Natural killer cell (primary cell): ENCODE measurements around the gene HIRIP3. TPM values are rescaled to one million over a fixed set of nuclear protein-coding genes. Genes with fewer than 3 reads are reported as not detected.

Source experiments
- ATAC-seq, 3 donors: fragments of 150-1000 bp in 2 of 3; fragments of 200-7000 bp in 1 of 3; cut with Tn5 transposase; 1 replicate in 1 of 3; 2 replicates in 2 of 3; pipeline ENCODE4 v1.10.0; 2021; ENCODE audit warnings: mild to moderate bottlenecking in 2 of 3, moderate library complexity in 2 of 3
- DNase-seq, 2 donors: peaks; one replicate each; pipeline versions ENCODE4 v3.0.0 to v3.0.0-alpha.2; 2013 to 2021; ENCODE audit warnings: mixed read lengths in 1 of 2
- H3K27ac ChIP-seq: one replicate; pipeline ENCODE4 v1.5.1; 2013; ENCODE audit warnings: mild to moderate bottlenecking, low read length
- H3K27me3 ChIP-seq: one replicate; pipeline ENCODE4 v1.6.1; 2013; ENCODE audit warnings: low read length; ENCODE audit not compliant: control insufficient read depth, insufficient read depth
- H3K36me3 ChIP-seq: one replicate; pipeline ENCODE4 v1.6.1; 2013; ENCODE audit warnings: low read length; ENCODE audit not compliant: control insufficient read depth, insufficient read depth
- H3K4me1 ChIP-seq: one replicate; pipeline ENCODE4 v1.6.1; 2013; ENCODE audit warnings: low read length; ENCODE audit not compliant: control insufficient read depth, insufficient read depth
- H3K4me3 ChIP-seq: one replicate; pipeline ENCODE4 v1.5.1; 2013; ENCODE audit warnings: low read length
- H3K9me3 ChIP-seq: one replicate; pipeline ENCODE4 v1.6.1; 2013; ENCODE audit warnings: low read length; ENCODE audit not compliant: control insufficient read depth, insufficient read depth
- H3K27ac Mint-ChIP-seq, 2 donors: one replicate each; pipeline ENCODE4 v1.8.0; 2022; ENCODE audit warnings: mild to moderate bottlenecking in 2 of 2, mixed read lengths in 2 of 2, moderate library complexity in 1 of 2
- H3K27me3 Mint-ChIP-seq, 2 donors: one replicate each; pipeline ENCODE4 v1.8.0; 2022; ENCODE audit warnings: low read depth in 2 of 2, mixed read lengths in 2 of 2
- H3K36me3 Mint-ChIP-seq: one replicate; pipeline ENCODE4 v1.8.0; 2022; ENCODE audit warnings: mixed read lengths
- H3K4me1 Mint-ChIP-seq, 2 donors: one replicate each; pipeline ENCODE4 v1.8.0; 2022; ENCODE audit warnings: mixed read lengths in 2 of 2
- H3K4me3 Mint-ChIP-seq: one replicate; pipeline ENCODE4 v1.8.0; 2022; ENCODE audit warnings: mild to moderate bottlenecking, moderate library complexity, mixed read lengths
- H3K9me3 Mint-ChIP-seq, 2 donors: one replicate each; pipeline ENCODE4 v1.8.0; 2022; ENCODE audit warnings: mixed read lengths in 2 of 2
- WGBS: methylation state at CpG from one replicate; pipeline ENCODE4 v1.1.7; 2013; ENCODE audit warnings: missing lambda C conversion rate; ENCODE audit not compliant: insufficient coverage; 5-methylcytosine and 5-hydroxymethylcytosine counted together
- intact Hi-C: fragments of 100-400 bp; cut with micrococcal nuclease; formaldehyde crosslinking; loops from one replicate; pipeline ENCODE4 v1.14.2; 2022
- total RNA-seq, 4 donors: library from RNA; stranded (reverse); fragments of 120-200 nt in 1 of 4; gene quantifications; one replicate each; pipeline versions ENCODE4 v1.2.3 to v1.2.4, GENCODE V29; 2013 to 2022
- TF ChIP-seq, protein P1 (sequence below): fragments of 200-600 bp; IDR thresholded peaks from one replicate; pipeline ENCODE4 v1.8.0; 2022; ENCODE audit warnings: antibody characterized with exemption

Gene HIRIP3
- total RNA-seq, 3 donors from 2014 or later (not counting 1 experiment from before 2014, with no cell fraction given) = 11.1 to 13.4 (median 12.7) TPM

DNA sequence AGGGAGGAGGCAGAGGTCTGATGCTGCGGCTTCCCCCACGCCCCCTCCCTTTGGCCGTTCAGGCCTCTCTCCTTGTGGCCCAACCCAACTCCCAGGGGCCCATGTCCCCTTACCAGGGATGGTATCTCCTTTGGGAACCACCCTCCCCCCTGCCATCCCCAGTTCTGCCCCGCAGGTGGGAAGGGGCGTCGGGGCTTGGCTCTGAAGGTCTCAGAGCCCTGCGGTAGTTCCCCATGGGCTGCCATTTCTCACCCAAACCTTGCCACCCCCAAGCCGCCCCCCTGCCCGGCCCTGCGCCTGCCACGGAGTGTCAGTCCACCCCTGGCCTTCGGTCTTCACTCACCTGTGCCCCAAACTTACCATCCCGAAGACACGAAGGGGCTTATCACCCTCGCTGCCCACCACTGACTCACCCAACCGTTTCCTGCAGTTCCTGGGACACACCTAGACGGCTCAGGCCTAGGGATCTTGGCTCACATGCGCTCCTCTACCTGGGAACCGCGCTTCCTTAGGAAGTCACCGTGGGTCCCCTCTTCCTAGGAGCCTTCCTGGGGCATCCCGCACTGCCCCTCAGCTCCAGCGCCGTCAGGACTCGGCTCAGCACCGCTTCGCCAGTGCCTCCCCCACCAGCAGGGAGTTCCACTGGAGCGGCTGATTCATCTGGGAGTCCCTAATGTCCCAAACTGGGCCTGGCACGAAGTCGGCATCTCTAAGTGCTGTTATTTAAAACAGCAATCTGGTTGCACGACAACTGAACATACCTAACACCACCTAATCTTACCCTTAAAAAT, 16.5 kb upstream of the HIRIP3 start:
- Histone ChIP-seq H3K4me3 (no peak overlapping the region), H3K27ac (no peak overlapping the region), H3K27me3 (peaks cover 13% of the 10 kb centered on the region), H3K9me3 (no peaks in the 10 kb centered on the region), H3K36me3 (no peaks in the 10 kb centered on the region), H3K4me1 (peaks cover 14% of the 10 kb centered on the region)
- TF ChIP-seq, protein P1, sequence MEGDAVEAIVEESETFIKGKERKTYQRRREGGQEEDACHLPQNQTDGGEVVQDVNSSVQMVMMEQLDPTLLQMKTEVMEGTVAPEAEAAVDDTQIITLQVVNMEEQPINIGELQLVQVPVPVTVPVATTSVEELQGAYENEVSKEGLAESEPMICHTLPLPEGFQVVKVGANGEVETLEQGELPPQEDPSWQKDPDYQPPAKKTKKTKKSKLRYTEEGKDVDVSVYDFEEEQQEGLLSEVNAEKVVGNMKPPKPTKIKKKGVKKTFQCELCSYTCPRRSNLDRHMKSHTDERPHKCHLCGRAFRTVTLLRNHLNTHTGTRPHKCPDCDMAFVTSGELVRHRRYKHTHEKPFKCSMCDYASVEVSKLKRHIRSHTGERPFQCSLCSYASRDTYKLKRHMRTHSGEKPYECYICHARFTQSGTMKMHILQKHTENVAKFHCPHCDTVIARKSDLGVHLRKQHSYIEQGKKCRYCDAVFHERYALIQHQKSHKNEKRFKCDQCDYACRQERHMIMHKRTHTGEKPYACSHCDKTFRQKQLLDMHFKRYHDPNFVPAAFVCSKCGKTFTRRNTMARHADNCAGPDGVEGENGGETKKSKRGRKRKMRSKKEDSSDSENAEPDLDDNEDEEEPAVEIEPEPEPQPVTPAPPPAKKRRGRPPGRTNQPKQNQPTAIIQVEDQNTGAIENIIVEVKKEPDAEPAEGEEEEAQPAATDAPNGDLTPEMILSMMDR = no peak
- Mint-ChIP-seq H3K4me1 (peaks cover 5 to 17% of the 10 kb centered on the region in 2 donors), H3K27me3 (peaks cover 7 to 32% of the 10 kb centered on the region in 2 donors), H3K36me3 (no peaks in the 10 kb centered on the region), H3K27ac (no peak overlapping the region), H3K9me3 (no peaks in the 10 kb centered on the region), H3K4me3 (peak overlapping the region; percentile 85)
- 25% methylated on average over 30 of the region's 31 CpGs for WGBS
- intact Hi-C loops = no loop called here
- no peak for DNase-seq
- no peak for ATAC-seq

DNA sequence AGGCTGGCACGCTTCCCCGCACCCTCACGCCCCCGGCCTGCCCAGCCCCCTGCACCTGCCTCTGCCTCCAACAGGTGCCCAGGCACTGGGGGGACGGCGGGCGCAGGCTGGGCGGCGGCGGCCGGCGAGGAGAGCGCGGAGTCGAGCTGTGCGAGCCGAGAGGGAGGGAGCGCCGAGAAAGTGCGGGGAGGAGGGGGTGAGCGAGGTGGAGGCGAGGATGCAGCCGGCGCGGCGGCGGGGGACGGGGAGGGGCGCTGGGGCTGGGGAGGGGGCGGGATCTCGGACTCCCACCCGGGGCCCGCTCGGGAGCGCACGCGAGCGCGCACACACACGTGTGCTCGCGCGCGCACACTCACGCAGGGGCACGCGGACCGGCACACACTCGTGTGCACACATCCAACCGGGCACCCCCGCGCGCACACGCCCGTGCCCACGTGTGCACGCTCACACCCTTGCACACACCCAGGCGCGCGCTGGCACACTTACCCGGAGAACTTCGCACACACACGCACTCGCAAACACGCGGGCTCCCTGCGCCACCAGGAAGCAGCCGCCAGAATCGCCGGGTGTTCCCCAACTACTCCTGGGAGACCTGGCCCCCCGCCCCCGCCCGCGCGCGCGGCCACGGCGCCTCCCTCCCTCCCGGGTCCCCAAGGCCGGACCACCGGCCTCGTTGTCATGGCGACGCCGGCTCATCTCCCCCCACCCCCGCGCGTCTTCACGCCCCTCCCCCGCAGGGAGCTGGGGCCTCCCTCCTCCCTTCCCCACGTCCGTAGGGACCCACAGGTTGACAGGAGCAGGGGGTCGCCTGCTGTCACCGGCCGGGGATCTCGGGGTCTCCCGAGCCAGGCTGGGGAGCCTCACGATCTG, 15.7 kb upstream of the HIRIP3 start, which contains the start of gene DOC2A:
TSS of gene DOC2A (minus strand) at position 184 of the 870 bp plus-strand sequence. CDS start 805 bp downstream, outside the sequence.
- H3K9me3 ChIP-seq = no peaks in the 10 kb centered on the region
- intact Hi-C loops = no loop called here
- DNase-seq = peak in 1 of 2 donors; percentile 56
- no peak within 1 kb of the TSS for H3K27ac ChIP-seq
- Mint-ChIP-seq H3K4me3 (peak within 1 kb of the TSS; percentile 85), H3K4me1 (peaks cover 5 to 17% of the 10 kb centered on the region in 2 donors), H3K27ac (no peak within 1 kb of the TSS), H3K36me3 (no peaks in the 10 kb centered on the region), H3K9me3 (no peaks in the 10 kb centered on the region), H3K27me3 (peaks cover 7 to 29% of the 10 kb centered on the region in 2 donors)
- H3K4me1 ChIP-seq = peaks cover 14% of the 10 kb centered on the region
- no peaks in the 10 kb centered on the region for H3K36me3 ChIP-seq
- WGBS = under 1% methylated on average over 99 of the region's 99 CpGs
- no peak within 1 kb of the TSS for H3K4me3 ChIP-seq
- TF ChIP-seq, protein P1 = no peak
- peaks cover 13% of the 10 kb centered on the region for H3K27me3 ChIP-seq
- peak; percentile 59 to 91 (median 75) for ATAC-seq

DNA sequence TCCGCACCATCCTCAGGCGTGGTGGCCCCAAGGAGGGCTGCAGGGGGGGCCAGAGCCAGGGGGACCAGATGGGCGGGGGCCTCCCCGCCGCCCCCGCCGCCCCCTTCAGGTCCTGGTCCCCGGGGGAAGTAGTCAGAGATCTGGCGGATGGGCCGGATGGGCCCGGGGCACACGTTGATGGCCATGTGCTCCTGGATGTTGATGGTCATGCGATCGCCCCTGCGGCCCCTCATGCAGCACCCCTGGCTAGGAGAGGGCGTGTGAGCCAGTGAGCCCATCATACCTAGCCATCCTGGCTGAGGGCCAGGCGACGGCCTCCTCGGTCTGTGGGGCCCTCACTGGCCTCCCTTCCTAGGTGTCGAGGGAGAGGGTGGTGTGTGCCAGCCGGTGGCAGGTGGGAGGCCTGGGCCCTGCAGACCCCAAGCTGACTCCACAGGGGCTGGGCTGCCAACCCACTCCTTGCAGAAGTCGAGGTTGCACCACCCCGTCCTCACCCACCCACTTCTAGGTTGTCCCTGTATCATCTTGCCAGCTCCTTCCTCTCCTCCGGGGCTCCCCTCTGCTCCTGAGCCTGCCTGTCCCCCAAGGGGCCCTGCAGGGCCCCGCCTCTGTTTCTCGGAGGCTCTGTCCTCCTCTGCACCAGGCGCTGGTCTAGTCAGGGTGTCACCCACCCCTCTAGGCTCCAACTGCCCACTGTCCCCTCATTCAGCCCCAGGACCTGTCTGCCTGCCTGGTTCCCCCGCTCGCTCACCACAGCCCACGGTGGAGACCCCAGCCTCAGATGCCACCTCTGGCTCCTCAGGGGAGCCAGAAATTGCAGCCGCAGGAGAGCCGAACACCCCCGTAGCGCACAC, 14.8 kb upstream of the HIRIP3 start:
- H3K9me3 ChIP-seq = no peaks in the 10 kb centered on the region
- TF ChIP-seq, protein P1 = no peak
- no peak overlapping the region for H3K4me3 ChIP-seq
- Mint-ChIP-seq H3K4me3 (peak overlapping the region; percentile 47), H3K27me3 (peaks cover 7 to 26% of the 10 kb centered on the region in 2 donors), H3K36me3 (no peaks in the 10 kb centered on the region), H3K9me3 (no peaks in the 10 kb centered on the region), H3K27ac (no peak overlapping the region), H3K4me1 (peaks cover 5 to 17% of the 10 kb centered on the region in 2 donors)
- no peak for DNase-seq
- H3K36me3 ChIP-seq = no peaks in the 10 kb centered on the region
- whole genome bisulfite sequencing = 27% methylated on average over 34 of the region's 34 CpGs
- H3K27ac ChIP-seq = no peak overlapping the region
- intact Hi-C loops = loop anchor here (5.0 kb wide), 1 partner anchor 308 kb away; no protein-coding TSS in a partner anchor
- peaks cover 14% of the 10 kb centered on the region for H3K4me1 ChIP-seq
- ATAC-seq = peak in 1 of 3 donors; percentile 12
- peaks cover 13% of the 10 kb centered on the region for H3K27me3 ChIP-seq
